Spleen (tissue), 11 donors: ENCODE data around the gene TPST1. TPM values are rescaled to one million over a fixed set of nuclear protein-coding genes. Genes with fewer than 3 reads are reported as not detected.

ENCODE experiments used
- DNase-seq: peaks from one replicate; pipeline ENCODE4 v3.0.0-alpha.2; 2020
- H3K27ac ChIP-seq, 8 donors: fragments of 200-600 bp; sonication (generic) in 7 of 8; 1 replicate in 4 of 8; 2 replicates in 4 of 8; pipeline versions ENCODE4 v1.5.0 to v1.8.0; 2016 to 2021; ENCODE audit warnings: inconsistent platforms in 4 of 8, mild to moderate bottlenecking in 4 of 8, moderate library complexity in 1 of 8
- H3K27me3 ChIP-seq, 7 donors: fragments of 200-600 bp; sonication (generic) in 6 of 7; replicated peaks in 1 of 7; 1 replicate in 4 of 7; 2 replicates in 3 of 7; pipeline versions ENCODE4 v1.5.0 to v1.8.0; 2016 to 2021; ENCODE audit warnings: inconsistent platforms in 3 of 7, mild to moderate bottlenecking in 1 of 7
- H3K36me3 ChIP-seq, 6 donors: fragments of 200-600 bp; sonication (generic) in 5 of 6; 1 replicate in 4 of 6; 2 replicates in 2 of 6; pipeline versions ENCODE4 v1.5.0 to v1.8.0; 2016 to 2021; ENCODE audit warnings: inconsistent platforms in 2 of 6
- H3K4me1 ChIP-seq, 6 donors: fragments of 200-600 bp; sonication (generic) in 5 of 6; 1 replicate in 3 of 6; 2 replicates in 3 of 6; pipeline versions ENCODE4 v1.5.0 to v1.8.0; 2016 to 2021; ENCODE audit warnings: inconsistent platforms in 3 of 6
- H3K4me3 ChIP-seq, 8 donors: fragments of 200-600 bp; sonication (generic) in 7 of 8; 1 replicate in 4 of 8; 2 replicates in 4 of 8; pipeline versions ENCODE4 v1.5.0 to v1.8.0; 2016 to 2021; ENCODE audit warnings: inconsistent platforms in 4 of 8, mild to moderate bottlenecking in 4 of 8, moderate library complexity in 2 of 8
- H3K9me3 ChIP-seq, 8 donors: fragments of 200-600 bp; sonication (generic) in 7 of 8; 1 replicate in 4 of 8; 2 replicates in 4 of 8; pipeline versions ENCODE4 v1.5.0 to v1.8.0; 2016 to 2021; ENCODE audit warnings: inconsistent platforms in 4 of 8
- CTCF ChIP-seq, 11 experiments: fragments of 200-600 bp in 7 of 11; fragments of 450-650 bp in 4 of 11; sonication (generic) in 4 of 11; IDR thresholded peaks in 8 of 11; conservative IDR thresholded peaks in 3 of 11; 1 replicate in 7 of 11; 2 replicates in 4 of 11; pipeline versions ENCODE4 v1.4.0 to v1.8.0; 2016 to 2021; ENCODE audit warnings: antibody characterized with exemption in 11 of 11, inconsistent platforms in 4 of 11, mild to moderate bottlenecking in 1 of 11
- POLR2A ChIP-seq, 3 donors: fragments of 450-650 bp; IDR thresholded peaks; one replicate each; pipeline ENCODE4 v1.5.1; 2017; ENCODE audit warnings: antibody characterized with exemption in 3 of 3, mild to moderate bottlenecking in 1 of 3
- POLR2AphosphoS5 ChIP-seq, 3 donors: sonication (generic); formaldehyde crosslinking; IDR thresholded peaks; one replicate each; pipeline ENCODE4 v1.5.1; 2017; ENCODE audit warnings: antibody characterized with exemption in 3 of 3
- WGBS, 5 donors: extraction: QIAGEN DNeasy Blood & Tissue Kit in 3 of 5; methylation state at CpG; one replicate each; pipeline versions ENCODE4 v1.1.5 to v1.1.7; 2013 to 2018; 5-methylcytosine and 5-hydroxymethylcytosine counted together
- intact Hi-C: fragments of 100-400 bp; cut with DNase I; formaldehyde crosslinking; loops from one replicate; pipeline ENCODE4 v1.15.0; 2023; ENCODE audit warnings: low total_unique reads
- polyA plus RNA-seq, 3 donors: library from polyadenylated mRNA; stranded (reverse); fragments of 200-250 nt; gene quantifications; one replicate each; pipeline ENCODE4 v1.2.1, GENCODE V29; 2013
- total RNA-seq, 7 donors: library from RNA; depleted of rRNA in 3 of 7; stranded (reverse); fragments of >200 nt in 3 of 7; fragmentation: NEBNext Ultra II Directional in 4 of 7; extraction: Animal tissue kit (Norgen Biotek cat#: 25700) in 4 of 7; gene quantifications; one replicate each; pipeline versions ENCODE4 v1.1.0 to v1.2.1, GENCODE V29; 2016 to 2021
- donor health status: healthy with polysubstance abuse.
- donor health status: DM: no; HTN: no; CAD: no; lungs with moderate emphysema.
- donor health status: DM: no; HTN: no; CAD: no.
- donor health status: Bipolar disorder and iron deficiency.
- donor health status: healthy.
- donor health status: DM: no; HTN: no; CAD: no.
- donor health status: DM: yes; HTN: yes; CAD: no.

The TPST1 gene
- total and polyA plus RNA-seq, 10 donors, result 4.8 to 58.5 (median 27.1) TPM

GRCh38 chr7:66163186-66163610 lies 41.9 kb upstream of the TPST1 start:
- WGBS, 5 donors, result 95 to 100% (median 96%) methylated on average over 1 of the region's 1 CpG
- H3K9me3 ChIP-seq, result peaks cover 0 to 24% (median 19%) of the 10 kb centered on the region in 8 donors
- H3K4me1 ChIP-seq, result peaks cover 0 to 8% (median 0%) of the 10 kb centered on the region in 6 donors
- peaks cover 0 to 23% (median 6%) of the 10 kb centered on the region in 6 donors for H3K36me3 ChIP-seq
- H3K27ac ChIP-seq, result no peak overlapping the region
- TF ChIP-seq CTCF (IDR thresholded peaks at IDR 0.05 in 8 of 11, conservative IDR thresholded peaks at IDR 0.05 in 3 of 11) (no peak), POLR2AphosphoS5 (IDR thresholded peaks at IDR 0.05) (no peak), POLR2A (IDR thresholded peaks at IDR 0.05) (no peak)
- intact Hi-C loops, result no loop called here
- DNase-seq, result no peak
- no peaks in the 10 kb centered on the region for H3K27me3 ChIP-seq
- no peak overlapping the region for H3K4me3 ChIP-seq

GRCh38 chr7:66164356-66164755 lies 40.8 kb upstream of the TPST1 start:
- WGBS, 5 donors, result 90 to 96% (median 93%) methylated on average over 7 of the region's 7 CpGs
- Histone ChIP-seq H3K4me1 (peaks cover 0 to 8% (median 0%) of the 10 kb centered on the region in 6 donors), H3K4me3 (no peak overlapping the region), H3K27ac (no peak overlapping the region), H3K27me3 (no peaks in the 10 kb centered on the region), H3K9me3 (peaks cover 0 to 12% (median 11%) of the 10 kb centered on the region in 8 donors), H3K36me3 (peaks cover 0 to 11% (median 0%) of the 10 kb centered on the region in 6 donors)
- DNase-seq, result no peak
- TF ChIP-seq POLR2AphosphoS5 (IDR thresholded peaks at IDR 0.05) (no peak), CTCF (IDR thresholded peaks at IDR 0.05 in 8 of 11, conservative IDR thresholded peaks at IDR 0.05 in 3 of 11) (no peak), POLR2A (IDR thresholded peaks at IDR 0.05) (no peak)
- intact Hi-C loops, result no loop called here

- H3K27ac ChIP-seq, result peak overlapping the region in 1 of 8 donors; percentile 42
- no peaks in the 10 kb centered on the region for H3K9me3 ChIP-seq
- WGBS, 5 donors, result 68 to 79% (median 72%) methylated on average over 7 of the region's 7 CpGs
- H3K27me3 ChIP-seq, result no peaks in the 10 kb centered on the region
- no peak for DNase-seq
- TF ChIP-seq POLR2A (IDR thresholded peaks at IDR 0.05) (no peak), POLR2AphosphoS5 (IDR thresholded peaks at IDR 0.05) (no peak), CTCF (IDR thresholded peaks at IDR 0.05 in 8 of 11, conservative IDR thresholded peaks at IDR 0.05 in 3 of 11) (no peak)
- peaks cover 0 to 23% (median 3%) of the 10 kb centered on the region in 6 donors for H3K4me1 ChIP-seq
- H3K36me3 ChIP-seq, result no peaks in the 10 kb centered on the region
- no peak overlapping the region for H3K4me3 ChIP-seq
- intact Hi-C loops, result no loop called here
These were observed 37.3 kb upstream of the TPST1 start for GRCh38 chr7:66167773-66168387.

- H3K27me3 ChIP-seq, result no peaks in the 10 kb centered on the region
- H3K4me3 ChIP-seq, result no peak overlapping the region
- H3K4me1 ChIP-seq, result peaks cover 0 to 23% (median 3%) of the 10 kb centered on the region in 6 donors
- 91 to 100% (median 96%) methylated on average over 2 of the region's 2 CpGs for WGBS, 5 donors
- intact Hi-C loops, result no loop called here
- no peak overlapping the region for H3K27ac ChIP-seq
- no peaks in the 10 kb centered on the region for H3K9me3 ChIP-seq
- no peaks in the 10 kb centered on the region for H3K36me3 ChIP-seq
- DNase-seq, result no peak
- TF ChIP-seq POLR2A (IDR thresholded peaks at IDR 0.05), result no peak
- no peak for TF ChIP-seq CTCF (IDR thresholded peaks at IDR 0.05 in 8 of 11, conservative IDR thresholded peaks at IDR 0.05 in 3 of 11)
- no peak for TF ChIP-seq POLR2AphosphoS5 (IDR thresholded peaks at IDR 0.05)
These were observed 35.5 kb upstream of the TPST1 start for GRCh38 chr7:66169616-66170015.
